ENCODE measurements around the gene DOP1B. TPM values are rescaled to one million over a fixed set of nuclear protein-coding genes. Genes with fewer than 3 reads are reported as not detected.

The DOP1B gene
- total RNA-seq, 1 experiment from 2014 or later: 8.7 TPM

DNA sequence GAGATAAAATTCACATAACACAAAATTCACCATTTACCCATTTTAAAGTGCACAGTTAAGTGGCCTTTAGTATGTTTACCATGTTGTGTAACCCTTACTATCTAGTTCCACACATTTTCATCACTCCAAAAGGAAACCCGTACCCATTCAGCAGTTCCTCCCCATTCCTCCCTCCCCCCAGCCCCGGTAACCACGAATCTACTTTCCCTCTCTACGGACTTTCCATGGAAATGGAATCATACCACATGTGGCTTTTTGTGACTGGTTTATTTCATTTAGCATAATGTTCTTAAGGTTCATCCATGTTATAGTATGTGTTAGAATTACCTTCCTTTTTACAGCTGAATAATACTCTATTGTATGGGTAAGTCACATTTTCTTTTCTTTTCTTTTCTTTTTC, 10.9 kb downstream of the DOP1B start:
- H3K9me3 Mint-ChIP-seq: no peaks in the 10 kb centered on the region
- H3K4me3 Mint-ChIP-seq: no peak overlapping the region
- H2AFZ ChIP-seq (ENCODE audit: low read length): no peak overlapping the region
- H2BK5ac ChIP-seq (ENCODE audit: insufficient read length, low read length): no peak overlapping the region
- no peak overlapping the region for H4K91ac ChIP-seq (ENCODE audit: insufficient read length, low read depth, low read length)
- no peak overlapping the region for H3K9ac ChIP-seq (ENCODE audit: extremely low read depth, insufficient read length, low read length)
- H3K4me1 Mint-ChIP-seq: 0 out of 4 replicates have a peak, but pooled peaks cover 0 to 4% of the 10 kb centered on the region in 2 experiments
- no peak overlapping the region for H2BK20ac ChIP-seq (ENCODE audit: low read depth, low read length, poor library complexity, severe bottlenecking)
- no peak for DNase-seq
- H2BK120ac ChIP-seq (ENCODE audit: low read depth, low read length, poor library complexity, severe bottlenecking): no peak overlapping the region
- no peaks in the 10 kb centered on the region for H3K27me3 Mint-ChIP-seq (ENCODE audit: low read depth)
- no peak overlapping the region for H3K27ac ChIP-seq (ENCODE audit: insufficient read length, low read depth, low read length)
- no peak overlapping the region for H2BK15ac ChIP-seq (ENCODE audit: low read depth, low read length)
- H3K23me2 ChIP-seq (ENCODE audit: insufficient read length, low read depth, low read length, poor library complexity, severe bottlenecking): no peaks in the 10 kb centered on the region
- no peaks in the 10 kb centered on the region for H3K27me3 ChIP-seq (ENCODE audit: insufficient read depth, low read length)
- peaks cover 3% of the 10 kb centered on the region; the same call in 1 of the 2 replicates for H3K4me1 ChIP-seq (ENCODE audit: insufficient read depth, low read length)
- no peak overlapping the region for H3K23ac ChIP-seq (ENCODE audit: insufficient read length, low read depth, low read length)
- no peak overlapping the region for H3K18ac ChIP-seq (ENCODE audit: insufficient read length, low read depth, low read length)
- no peak overlapping the region for H2BK12ac ChIP-seq (ENCODE audit: insufficient read length, low read depth, low read length)
- no peak overlapping the region for H3K56ac ChIP-seq (ENCODE audit: insufficient read length, low read depth, low read length)
- peaks cover 6 to 25% (median 24%) of the 10 kb centered on the region in 3 experiments; a peak in 6 of 7 replicates for H3K36me3 Mint-ChIP-seq (ENCODE audit: insufficient read depth in 1 of 3, low read depth in 3 of 3)
- no peak overlapping the region for H4K8ac ChIP-seq (replicated peaks; ENCODE audit: insufficient read length, low read depth, low read length)
- H3K14ac ChIP-seq (ENCODE audit: insufficient read depth, low read length): no peak overlapping the region
- H4K20me1 ChIP-seq (ENCODE audit: control insufficient read depth, insufficient read depth, insufficient read length): no peaks in the 10 kb centered on the region
- TF ChIP-seq, protein P1, sequence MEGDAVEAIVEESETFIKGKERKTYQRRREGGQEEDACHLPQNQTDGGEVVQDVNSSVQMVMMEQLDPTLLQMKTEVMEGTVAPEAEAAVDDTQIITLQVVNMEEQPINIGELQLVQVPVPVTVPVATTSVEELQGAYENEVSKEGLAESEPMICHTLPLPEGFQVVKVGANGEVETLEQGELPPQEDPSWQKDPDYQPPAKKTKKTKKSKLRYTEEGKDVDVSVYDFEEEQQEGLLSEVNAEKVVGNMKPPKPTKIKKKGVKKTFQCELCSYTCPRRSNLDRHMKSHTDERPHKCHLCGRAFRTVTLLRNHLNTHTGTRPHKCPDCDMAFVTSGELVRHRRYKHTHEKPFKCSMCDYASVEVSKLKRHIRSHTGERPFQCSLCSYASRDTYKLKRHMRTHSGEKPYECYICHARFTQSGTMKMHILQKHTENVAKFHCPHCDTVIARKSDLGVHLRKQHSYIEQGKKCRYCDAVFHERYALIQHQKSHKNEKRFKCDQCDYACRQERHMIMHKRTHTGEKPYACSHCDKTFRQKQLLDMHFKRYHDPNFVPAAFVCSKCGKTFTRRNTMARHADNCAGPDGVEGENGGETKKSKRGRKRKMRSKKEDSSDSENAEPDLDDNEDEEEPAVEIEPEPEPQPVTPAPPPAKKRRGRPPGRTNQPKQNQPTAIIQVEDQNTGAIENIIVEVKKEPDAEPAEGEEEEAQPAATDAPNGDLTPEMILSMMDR (conservative IDR thresholded peaks at IDR 0.05): no peak
- H4K5ac ChIP-seq (ENCODE audit: insufficient read length, low read depth, low read length): no peak overlapping the region
- no peaks in the 10 kb centered on the region for H3K79me2 ChIP-seq (ENCODE audit: insufficient read depth, low read length)
- no peak overlapping the region for H3K4me2 ChIP-seq (ENCODE audit: insufficient read depth, insufficient read length, low read length)
- no peak overlapping the region for H2AK5ac ChIP-seq (ENCODE audit: insufficient read length, low read length)
- H3K9me3 ChIP-seq (ENCODE audit: control insufficient read depth, low read depth, low read length): no peaks in the 10 kb centered on the region
- H3K27ac Mint-ChIP-seq: no peak overlapping the region
- no peak overlapping the region for H3K4ac ChIP-seq (ENCODE audit: low read depth, low read length)
- H3K79me1 ChIP-seq (ENCODE audit: insufficient read depth, low read depth, low read length, poor library complexity, severe bottlenecking): no peaks in the 10 kb centered on the region
- no CpG with 5 or more reads among the region's 4 CpGs for WGBS (ENCODE audit: extremely low coverage, insufficient read length, low lambda C conversion rate)
- H3T11ph ChIP-seq (ENCODE audit: low read length): no peak overlapping the region
